Natural killer cell (primary cell): ENCODE measurements around the gene CNDP2. TPM values are rescaled to one million over a fixed set of nuclear protein-coding genes. Genes with fewer than 3 reads are reported as not detected.

ENCODE experiments used
- ATAC-seq, 3 donors: fragments of 150-1000 bp in 2 of 3; fragments of 200-7000 bp in 1 of 3; cut with Tn5 transposase; 1 replicate in 1 of 3; 2 replicates in 2 of 3; pipeline ENCODE4 v1.10.0; 2021; ENCODE audit warnings: mild to moderate bottlenecking in 2 of 3, moderate library complexity in 2 of 3
- DNase-seq, 2 donors: peaks; one replicate each; pipeline versions ENCODE4 v3.0.0 to v3.0.0-alpha.2; 2013 to 2021; ENCODE audit warnings: mixed read lengths in 1 of 2
- H3K27ac ChIP-seq: one replicate; pipeline ENCODE4 v1.5.1; 2013; ENCODE audit warnings: mild to moderate bottlenecking, low read length
- H3K27me3 ChIP-seq: one replicate; pipeline ENCODE4 v1.6.1; 2013; ENCODE audit warnings: low read length; ENCODE audit not compliant: control insufficient read depth, insufficient read depth
- H3K36me3 ChIP-seq: one replicate; pipeline ENCODE4 v1.6.1; 2013; ENCODE audit warnings: low read length; ENCODE audit not compliant: control insufficient read depth, insufficient read depth
- H3K4me1 ChIP-seq: one replicate; pipeline ENCODE4 v1.6.1; 2013; ENCODE audit warnings: low read length; ENCODE audit not compliant: control insufficient read depth, insufficient read depth
- H3K4me3 ChIP-seq: one replicate; pipeline ENCODE4 v1.5.1; 2013; ENCODE audit warnings: low read length
- H3K9me3 ChIP-seq: one replicate; pipeline ENCODE4 v1.6.1; 2013; ENCODE audit warnings: low read length; ENCODE audit not compliant: control insufficient read depth, insufficient read depth
- H3K27ac Mint-ChIP-seq, 2 donors: one replicate each; pipeline ENCODE4 v1.8.0; 2022; ENCODE audit warnings: mild to moderate bottlenecking in 2 of 2, mixed read lengths in 2 of 2, moderate library complexity in 1 of 2
- H3K27me3 Mint-ChIP-seq, 2 donors: one replicate each; pipeline ENCODE4 v1.8.0; 2022; ENCODE audit warnings: low read depth in 2 of 2, mixed read lengths in 2 of 2
- H3K36me3 Mint-ChIP-seq: one replicate; pipeline ENCODE4 v1.8.0; 2022; ENCODE audit warnings: mixed read lengths
- H3K4me1 Mint-ChIP-seq, 2 donors: one replicate each; pipeline ENCODE4 v1.8.0; 2022; ENCODE audit warnings: mixed read lengths in 2 of 2
- H3K4me3 Mint-ChIP-seq: one replicate; pipeline ENCODE4 v1.8.0; 2022; ENCODE audit warnings: mild to moderate bottlenecking, moderate library complexity, mixed read lengths
- H3K9me3 Mint-ChIP-seq, 2 donors: one replicate each; pipeline ENCODE4 v1.8.0; 2022; ENCODE audit warnings: mixed read lengths in 2 of 2
- WGBS: methylation state at CpG from one replicate; pipeline ENCODE4 v1.1.7; 2013; ENCODE audit warnings: missing lambda C conversion rate; ENCODE audit not compliant: insufficient coverage; 5-methylcytosine and 5-hydroxymethylcytosine counted together
- intact Hi-C: fragments of 100-400 bp; cut with micrococcal nuclease; formaldehyde crosslinking; loops from one replicate; pipeline ENCODE4 v1.14.2; 2022
- total RNA-seq, 4 donors: library from RNA; stranded (reverse); fragments of 120-200 nt in 1 of 4; gene quantifications; one replicate each; pipeline versions ENCODE4 v1.2.3 to v1.2.4, GENCODE V29; 2013 to 2022
- TF ChIP-seq, protein P1 (sequence below): fragments of 200-600 bp; IDR thresholded peaks from one replicate; pipeline ENCODE4 v1.8.0; 2022; ENCODE audit warnings: antibody characterized with exemption

Gene CNDP2
- total RNA-seq, 3 donors from 2014 or later (not counting 1 experiment from before 2014, with no cell fraction given): 147 to 167 (median 153) TPM

DNA sequence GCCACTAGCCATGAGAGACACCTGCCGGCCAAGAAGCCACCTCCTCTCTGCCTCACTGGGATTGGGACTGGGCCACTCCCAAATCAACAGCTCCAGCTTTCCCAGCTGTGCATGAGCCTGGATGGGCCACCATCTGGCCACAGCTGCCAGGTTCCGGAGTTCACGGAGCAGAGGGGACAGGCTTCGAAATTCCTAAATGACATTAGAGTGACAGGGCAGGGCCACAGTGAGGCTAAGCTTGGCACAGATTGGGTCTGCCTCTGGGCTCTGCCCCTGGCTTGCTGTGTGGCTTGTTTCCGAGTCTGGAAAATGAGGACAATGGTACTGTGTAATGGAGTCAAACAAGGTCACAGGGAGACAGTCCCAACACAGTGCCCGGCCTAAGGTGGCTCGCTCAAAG, 45.5 kb upstream of the CNDP2 start:
- intact Hi-C loops: no loop called here
- H3K27ac ChIP-seq: no peak overlapping the region
- H3K36me3 ChIP-seq: no peaks in the 10 kb centered on the region

DNA sequence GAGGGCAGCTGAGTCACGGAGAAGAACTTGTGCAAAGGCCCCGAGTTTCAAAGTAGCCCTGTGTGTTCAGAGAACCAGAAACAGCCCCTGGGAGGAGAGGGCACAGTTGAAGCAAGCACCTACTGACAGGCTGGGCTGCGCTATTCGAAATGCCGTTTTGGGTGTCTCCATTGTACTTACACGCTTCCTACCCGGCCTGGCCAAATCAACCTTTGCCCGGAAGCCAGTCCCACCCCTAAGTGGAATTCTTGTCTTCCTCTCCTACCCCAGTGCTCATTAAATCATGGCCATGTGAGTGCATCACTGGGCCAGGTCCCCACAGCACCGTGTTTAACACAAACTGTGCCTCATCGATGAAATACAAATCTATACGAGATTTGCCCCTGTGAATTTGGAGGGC, 45.0 kb upstream of the CNDP2 start:
- TF ChIP-seq, protein P1, sequence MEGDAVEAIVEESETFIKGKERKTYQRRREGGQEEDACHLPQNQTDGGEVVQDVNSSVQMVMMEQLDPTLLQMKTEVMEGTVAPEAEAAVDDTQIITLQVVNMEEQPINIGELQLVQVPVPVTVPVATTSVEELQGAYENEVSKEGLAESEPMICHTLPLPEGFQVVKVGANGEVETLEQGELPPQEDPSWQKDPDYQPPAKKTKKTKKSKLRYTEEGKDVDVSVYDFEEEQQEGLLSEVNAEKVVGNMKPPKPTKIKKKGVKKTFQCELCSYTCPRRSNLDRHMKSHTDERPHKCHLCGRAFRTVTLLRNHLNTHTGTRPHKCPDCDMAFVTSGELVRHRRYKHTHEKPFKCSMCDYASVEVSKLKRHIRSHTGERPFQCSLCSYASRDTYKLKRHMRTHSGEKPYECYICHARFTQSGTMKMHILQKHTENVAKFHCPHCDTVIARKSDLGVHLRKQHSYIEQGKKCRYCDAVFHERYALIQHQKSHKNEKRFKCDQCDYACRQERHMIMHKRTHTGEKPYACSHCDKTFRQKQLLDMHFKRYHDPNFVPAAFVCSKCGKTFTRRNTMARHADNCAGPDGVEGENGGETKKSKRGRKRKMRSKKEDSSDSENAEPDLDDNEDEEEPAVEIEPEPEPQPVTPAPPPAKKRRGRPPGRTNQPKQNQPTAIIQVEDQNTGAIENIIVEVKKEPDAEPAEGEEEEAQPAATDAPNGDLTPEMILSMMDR: no peak
- ATAC-seq (no peak), DNase-seq (no peak)
- no peaks in the 10 kb centered on the region for H3K9me3 Mint-ChIP-seq
- no peak overlapping the region for H3K4me3 Mint-ChIP-seq
- H3K36me3 Mint-ChIP-seq: no peaks in the 10 kb centered on the region
- Histone ChIP-seq H3K27ac (no peak overlapping the region), H3K27me3 (peaks cover 6% of the 10 kb centered on the region), H3K36me3 (no peaks in the 10 kb centered on the region), H3K4me3 (no peak overlapping the region), H3K4me1 (no peaks in the 10 kb centered on the region), H3K9me3 (no peaks in the 10 kb centered on the region)
- peaks cover 12 to 22% of the 10 kb centered on the region in 2 donors for H3K27me3 Mint-ChIP-seq
- no peak overlapping the region for H3K27ac Mint-ChIP-seq
- intact Hi-C loops: no loop called here
- 94% methylated on average over 11 of the region's 11 CpGs for WGBS
- H3K4me1 Mint-ChIP-seq: no peaks in the 10 kb centered on the region

More for the DNA sequence above, 45.5 kb upstream of the CNDP2 start:
- Mint-ChIP-seq H3K4me3 (no peak overlapping the region), H3K27ac (no peak overlapping the region), H3K9me3 (no peaks in the 10 kb centered on the region), H3K27me3 (peaks cover 12 to 22% of the 10 kb centered on the region in 2 donors), H3K4me1 (no peaks in the 10 kb centered on the region), H3K36me3 (no peaks in the 10 kb centered on the region)
- 94% methylated on average over 7 of the region's 7 CpGs for WGBS
- Histone ChIP-seq H3K27me3 (peaks cover 6% of the 10 kb centered on the region), H3K9me3 (no peaks in the 10 kb centered on the region), H3K4me3 (no peak overlapping the region), H3K4me1 (no peaks in the 10 kb centered on the region)
- TF ChIP-seq, protein P1: no peak
- DNase-seq: no peak
- no peak for ATAC-seq

DNA sequence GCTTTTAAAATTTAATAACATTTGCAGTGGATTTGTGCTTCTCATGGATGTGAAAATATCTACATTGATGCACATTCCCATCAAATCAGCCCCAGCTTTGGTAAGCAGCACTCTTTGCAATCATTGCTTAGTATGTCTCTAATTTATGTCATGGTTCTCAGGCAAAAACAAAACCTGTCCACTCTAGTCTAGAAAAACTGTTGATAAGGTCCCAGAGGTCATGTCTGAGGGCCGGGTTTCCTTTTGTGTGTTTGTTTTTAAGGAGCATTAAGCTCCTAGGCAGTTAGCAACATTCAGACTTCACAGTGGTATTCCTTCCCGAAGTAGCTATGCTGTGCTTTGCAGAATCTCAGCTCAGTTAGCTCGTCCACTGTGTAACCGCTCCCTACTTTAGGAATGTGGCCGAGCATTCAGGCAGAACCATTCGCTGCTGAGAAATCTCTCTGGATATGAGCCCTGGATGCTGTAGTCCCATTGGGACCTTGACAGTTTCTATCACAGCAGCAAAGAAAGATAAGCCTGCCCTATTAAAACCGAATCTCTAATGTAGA, 43.1 kb upstream of the CNDP2 start:
- ATAC-seq (no peak), DNase-seq (no peak)
- H3K4me3 Mint-ChIP-seq: no peak overlapping the region
- peaks cover 3% of the 10 kb centered on the region for H3K4me1 ChIP-seq
- H3K4me1 Mint-ChIP-seq: peaks cover 0 to 5% of the 10 kb centered on the region in 2 donors
- intact Hi-C loops: no loop called here
- no peaks in the 10 kb centered on the region for H3K36me3 Mint-ChIP-seq
- no peaks in the 10 kb centered on the region for H3K9me3 Mint-ChIP-seq
- H3K27ac Mint-ChIP-seq: no peak overlapping the region
- no peaks in the 10 kb centered on the region for H3K9me3 ChIP-seq
- TF ChIP-seq, protein P1: no peak
- H3K36me3 ChIP-seq: no peaks in the 10 kb centered on the region
- H3K27me3 ChIP-seq: peaks cover 8% of the 10 kb centered on the region
- H3K4me3 ChIP-seq: no peak overlapping the region
- no peak overlapping the region for H3K27ac ChIP-seq
- 78% methylated on average over 7 of the region's 7 CpGs for WGBS
- H3K27me3 Mint-ChIP-seq: peaks cover 24 to 32% of the 10 kb centered on the region in 2 donors

DNA sequence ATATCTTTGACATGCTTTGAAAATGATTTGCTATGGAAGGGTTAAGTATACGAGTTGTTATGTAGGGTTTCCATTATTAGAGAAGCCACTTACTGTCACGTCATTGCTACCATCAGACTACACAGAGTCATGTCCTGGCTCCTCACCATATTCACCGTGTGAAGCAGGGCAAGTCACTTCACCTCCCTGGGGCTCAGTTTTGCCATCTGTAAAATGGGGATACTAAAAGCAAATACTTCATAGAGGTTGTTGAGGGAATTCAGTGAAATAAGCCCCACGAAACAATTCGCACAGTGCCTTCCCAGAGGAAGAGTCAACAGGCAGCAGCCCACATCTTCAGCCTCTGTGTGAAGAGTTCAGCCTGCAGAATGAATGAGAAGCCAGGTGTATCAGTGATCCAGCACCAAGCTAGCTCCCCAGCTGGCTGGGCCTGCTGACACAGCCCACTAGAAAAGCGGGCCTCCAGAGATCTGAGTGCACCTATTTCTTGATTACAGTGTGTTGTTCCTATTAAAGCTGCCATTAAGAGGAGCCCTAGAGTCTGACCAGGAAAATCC, 42.4 kb upstream of the CNDP2 start:
- peaks cover 10% of the 10 kb centered on the region for H3K27me3 ChIP-seq
- no peak for DNase-seq
- H3K9me3 ChIP-seq: no peaks in the 10 kb centered on the region
- H3K27ac ChIP-seq: no peak overlapping the region
- H3K36me3 ChIP-seq: no peaks in the 10 kb centered on the region
- H3K4me1 Mint-ChIP-seq: peaks cover 0 to 5% of the 10 kb centered on the region in 2 donors
- peaks cover 28 to 38% of the 10 kb centered on the region in 2 donors for H3K27me3 Mint-ChIP-seq
- no peaks in the 10 kb centered on the region for H3K36me3 Mint-ChIP-seq
- H3K27ac Mint-ChIP-seq: no peak overlapping the region
- no peak overlapping the region for H3K4me3 ChIP-seq
- no peak for ATAC-seq
- H3K4me1 ChIP-seq: peaks cover 3% of the 10 kb centered on the region
- 87% methylated on average over 6 of the region's 6 CpGs for WGBS
- intact Hi-C loops: no loop called here
- H3K9me3 Mint-ChIP-seq: no peaks in the 10 kb centered on the region
- TF ChIP-seq, protein P1: no peak
- H3K4me3 Mint-ChIP-seq: no peak overlapping the region
